ENCODE data around the gene CD96. TPM values are rescaled to one million over a fixed set of nuclear protein-coding genes. Genes with fewer than 3 reads are reported as not detected.

CD96 gene
- total RNA-seq, 3 donors from 2014 or later: 1.4 to 8.2 (median 6.2) TPM

- no peaks in the 10 kb centered on the region for H3K4me1 ChIP-seq
- intact Hi-C loops (cut with DNase I; ENCODE audit: low total_unique reads): no loop called here
- DNase-seq (ENCODE audit: low spot score in 2 of 2): no peak
- H3K4me3 ChIP-seq: no peak overlapping the region
- no peak overlapping the region for H3K27ac ChIP-seq
- no peak for TF ChIP-seq CTCF (IDR thresholded peaks at IDR 0.05)
- no peak for TF ChIP-seq POLR2A (IDR thresholded peaks at IDR 0.05)
- TF ChIP-seq POLR2AphosphoS5 (IDR thresholded peaks at IDR 0.05): no peak
- no peaks in the 10 kb centered on the region for H3K27me3 ChIP-seq
- H3K9me3 ChIP-seq: no peaks in the 10 kb centered on the region
- H3K36me3 ChIP-seq: no peaks in the 10 kb centered on the region
Observed at GRCh38 chr3:111584744-111585143, 42.7 kb downstream of the CD96 start.

- Histone ChIP-seq H3K27ac (no peak overlapping the region), H3K36me3 (no peaks in the 10 kb centered on the region), H3K4me1 (no peaks in the 10 kb centered on the region), H3K27me3 (no peaks in the 10 kb centered on the region), H3K9me3 (no peaks in the 10 kb centered on the region), H3K4me3 (no peak overlapping the region)
- intact Hi-C loops (cut with DNase I; ENCODE audit: low total_unique reads): no loop called here
- DNase-seq (ENCODE audit: low spot score in 2 of 2): no peak
- TF ChIP-seq POLR2AphosphoS5 (IDR thresholded peaks at IDR 0.05) (no peak), POLR2A (IDR thresholded peaks at IDR 0.05) (no peak), CTCF (IDR thresholded peaks at IDR 0.05) (no peak)
Observed at GRCh38 chr3:111585217-111585616, 43.2 kb downstream of the CD96 start.

GRCh38 chr3:111588527-111588926 lies 46.5 kb downstream of the CD96 start:
- Histone ChIP-seq H3K4me3 (no peak overlapping the region), H3K27me3 (no peaks in the 10 kb centered on the region), H3K9me3 (no peaks in the 10 kb centered on the region), H3K27ac (no peak overlapping the region), H3K36me3 (no peaks in the 10 kb centered on the region), H3K4me1 (no peaks in the 10 kb centered on the region)
- intact Hi-C loops (cut with DNase I; ENCODE audit: low total_unique reads): no loop called here
- TF ChIP-seq CTCF (IDR thresholded peaks at IDR 0.05) (no peak), POLR2A (IDR thresholded peaks at IDR 0.05) (no peak)
- no peak for DNase-seq (ENCODE audit: low spot score in 2 of 2)

- no peak for DNase-seq (ENCODE audit: low spot score in 2 of 2)
- Histone ChIP-seq H3K4me3 (no peak overlapping the region), H3K27me3 (no peaks in the 10 kb centered on the region), H3K27ac (no peak overlapping the region), H3K9me3 (no peaks in the 10 kb centered on the region), H3K4me1 (no peaks in the 10 kb centered on the region), H3K36me3 (no peaks in the 10 kb centered on the region)
- intact Hi-C loops (cut with DNase I; ENCODE audit: low total_unique reads): no loop called here
- TF ChIP-seq POLR2A (IDR thresholded peaks at IDR 0.05): no peak
- TF ChIP-seq CTCF (IDR thresholded peaks at IDR 0.05): no peak
- no peak for TF ChIP-seq POLR2AphosphoS5 (IDR thresholded peaks at IDR 0.05)
Observed at GRCh38 chr3:111589303-111590142, 47.5 kb downstream of the CD96 start.

GRCh38 chr3:111590143-111590491 lies 48.1 kb downstream of the CD96 start:
- intact Hi-C loops (cut with DNase I; ENCODE audit: low total_unique reads): no loop called here
- H3K27ac ChIP-seq: no peak overlapping the region
- H3K9me3 ChIP-seq: no peaks in the 10 kb centered on the region
- H3K4me1 ChIP-seq: no peaks in the 10 kb centered on the region
- no peak overlapping the region for H3K4me3 ChIP-seq
- no peaks in the 10 kb centered on the region for H3K36me3 ChIP-seq
- no peak for TF ChIP-seq CTCF (IDR thresholded peaks at IDR 0.05)
- TF ChIP-seq POLR2A (IDR thresholded peaks at IDR 0.05): no peak
- TF ChIP-seq POLR2AphosphoS5 (IDR thresholded peaks at IDR 0.05): no peak
- DNase-seq (ENCODE audit: low spot score in 2 of 2): no peak
- no peaks in the 10 kb centered on the region for H3K27me3 ChIP-seq

All from breast epithelium (tissue), 4 donors.